ENCODE data around the gene GPI. TPM values are rescaled to one million over a fixed set of nuclear protein-coding genes. Genes with fewer than 3 reads are reported as not detected.

GPI gene
- total and polyA plus RNA-seq, 2 of the 8 experiments (the other 6 are each of a cell fraction or from before 2014, with no cell fraction given): 171 to 360 TPM

- H3K14ac ChIP-seq (ENCODE audit: insufficient read length): no peak within 1 kb of the TSS
- FAIRE-seq (no peak), DNase-seq (ENCODE audit: low read depth in 1 of 2, low spot score in 2 of 2) (peak; percentile 73 to 97)
- peak within 1 kb of the TSS; percentile 67 for H3K56ac ChIP-seq (replicated peaks; ENCODE audit: insufficient read length, low read depth, low read length)
- H3K4ac ChIP-seq (replicated peaks; ENCODE audit: insufficient read length, low read depth, low read length): peak within 1 kb of the TSS; percentile 95
- H3K4me3 ChIP-seq (ENCODE audit: extremely low read depth in 1 of 4, insufficient read depth in 2 of 4, low read depth in 3 of 4, low read length in 4 of 4): peak within 1 kb of the TSS; percentile 83 to 92 (median 88)
- no peak within 1 kb of the TSS for H2BK15ac ChIP-seq (ENCODE audit: low read length)
- ChIA-PET POLR2A (ENCODE audit: partially characterized antibody) (interaction anchor here (0.9 to 2.4 kb wide), 7 partner anchors 9 to 95 kb away, joined by 3 to 7 read pairs (median 3); partner anchors contain the start of genes GPI, UBA2 and WTIP), CTCF (ENCODE audit: partially characterized antibody) (no interaction called here)
- H2AK5ac ChIP-seq (ENCODE audit: low read depth, low read length): no peak within 1 kb of the TSS
- peaks cover 4% of the 10 kb centered on the region; the same call in 1 of the 2 replicates for H3K79me1 ChIP-seq (ENCODE audit: low read depth, low read length)
- 1% methylated on average over 62 of the region's 69 CpGs; no CpG with 5 or more reads in 1 of the 2 experiments for whole genome bisulfite sequencing, 2 experiments (ENCODE audit: extremely low coverage in 1 of 2, insufficient coverage in 1 of 2, insufficient read length in 1 of 2, insufficient replicate concordance in 2 of 2, low coverage in 1 of 2, low lambda C conversion rate in 2 of 2, missing lambda C conversion rate in 1 of 2)
- peaks cover 3% of the 10 kb centered on the region; the same call in 1 of the 2 replicates for H3K23me2 ChIP-seq (ENCODE audit: low read depth, low read length)
- peak within 1 kb of the TSS; percentile 90 for H3K27ac ChIP-seq (ENCODE audit: low read depth, low read length)
- no peak within 1 kb of the TSS for H2BK12ac ChIP-seq (ENCODE audit: low read depth, low read length)
- no peaks in the 10 kb centered on the region for H3K4me1 ChIP-seq (replicated peaks in 1 of 4; ENCODE audit: control insufficient read depth in 3 of 4, insufficient read depth in 4 of 4, low read length in 3 of 4)
- H3K36me3 ChIP-seq (ENCODE audit: control insufficient read depth in 2 of 4, insufficient read depth in 4 of 4, low read length in 3 of 4): peaks cover 11 to 34% (median 18%) of the 10 kb centered on the region in 4 experiments
- peak within 1 kb of the TSS; percentile 97 for H3K18ac ChIP-seq (ENCODE audit: extremely low read depth, low read length)
- H2BK5ac ChIP-seq (ENCODE audit: low read depth, low read length): peak within 1 kb of the TSS; percentile 97; the same call in 1 of the 2 replicates
- H4K91ac ChIP-seq (replicated peaks; ENCODE audit: insufficient read length, low read length): peak within 1 kb of the TSS; percentile 80
- H2AFZ ChIP-seq (ENCODE audit: low read length): peak within 1 kb of the TSS; percentile 95
- peak within 1 kb of the TSS; percentile 51 to 71 for H3K4me2 ChIP-seq (ENCODE audit: insufficient read depth in 1 of 2, low read depth in 2 of 2, low read length in 2 of 2)
- H4K8ac ChIP-seq (ENCODE audit: extremely low read depth, insufficient read depth, low read length): peak within 1 kb of the TSS; percentile 95
- peaks cover 0 to 2% of the 10 kb centered on the region in 2 experiments for H4K20me1 ChIP-seq (replicated peaks in 1 of 2; ENCODE audit: control insufficient read depth in 1 of 2, insufficient read depth in 2 of 2, low read length in 2 of 2)
- H4K5ac ChIP-seq (ENCODE audit: insufficient read length, low read depth, low read length): peak within 1 kb of the TSS; percentile 96
- peaks cover 0 to 34% of the 10 kb centered on the region in 2 experiments; a peak in 2 of 4 replicates for H3K79me2 ChIP-seq (ENCODE audit: control insufficient read depth in 1 of 2, insufficient read depth in 2 of 2, low read length in 2 of 2)
- H3K27me3 ChIP-seq (replicated peaks in 1 of 4; ENCODE audit: control insufficient read depth in 3 of 4, extremely low read depth in 1 of 4, insufficient read depth in 3 of 4, low read length in 3 of 4): no peaks in the 10 kb centered on the region
- no peak within 1 kb of the TSS for H3K23ac ChIP-seq (ENCODE audit: insufficient read length)
- H2BK20ac ChIP-seq (ENCODE audit: low read length): 0 out of 2 replicates have a peak within 1 kb of the TSS, but pooled peaks have one; percentile 21
- peak within 1 kb of the TSS; percentile 33 for H2BK120ac ChIP-seq (replicated peaks; ENCODE audit: low read depth, low read length)
- peak within 1 kb of the TSS; percentile 80 to 91 (median 89) for H3K9ac ChIP-seq (replicated peaks in 1 of 4; ENCODE audit: extremely low read depth in 1 of 4, low read depth in 3 of 4, low read length in 3 of 4)
- no peaks in the 10 kb centered on the region for H3K9me3 ChIP-seq (ENCODE audit: insufficient read depth in 2 of 2, low read depth in 1 of 2, low read length in 1 of 2)
- TF ChIP-seq CBX5 (IDR thresholded peaks at IDR 0.05; ENCODE audit: low read depth, low read length) (no peak), RAD21 (IDR thresholded peaks at IDR 0.05 in 1 of 2, conservative IDR thresholded peaks at IDR 0.05 in 1 of 2; ENCODE audit: low read depth in 2 of 2, low read length in 2 of 2) (no peak), SP1 (IDR thresholded peaks at IDR 0.05; ENCODE audit: low read depth, low read length) (no peak), RNF2 (IDR thresholded peaks at IDR 0.05; ENCODE audit: borderline replicate concordance, low read depth, low read length, missing control alignments, poor library complexity, severe bottlenecking) (no peak), CTCF (IDR thresholded peaks at IDR 0.05; ENCODE audit: control extremely low read depth in 1 of 3, insufficient read depth in 1 of 3, low read depth in 1 of 3, low read length in 3 of 3) (no peak), POLR2AphosphoS5 (IDR thresholded peaks at IDR 0.05; ENCODE audit: low read depth, low read length) (peak; percentile 81), HDAC2 (IDR thresholded peaks at IDR 0.05; ENCODE audit: borderline replicate concordance in 1 of 2, low read depth in 2 of 2, low read length in 2 of 2) (no peak; a peak in 1 of 4 replicates)
These were observed 39.3 kb downstream of the GPI start, which contains the start of gene PDCD2L for GRCh38 chr19:34404109-34404909. Gene PDCD2L, plus strand, starts transcription at chr19:34404399. Its CDS starts 32 bp downstream, at chr19:34404431.
